ENCODE data around the gene TRIM74. TPM values are rescaled to one million over a fixed set of nuclear protein-coding genes. Genes with fewer than 3 reads are reported as not detected.
A peak's percentile ranks its signal among the peaks of the same experiment; 100 is the strongest.
"Not testable (repeated sequence)": the region's sequence is repeated elsewhere in the genome, so short reads cannot be mapped to it uniquely, and the experiment has no call there.

The TRIM74 gene
- total RNA-seq, 3 donors from 2014 or later (not counting 1 experiment from before 2014, with no cell fraction given): 0.73 to 5.3 (median 2.3) TPM

- peaks cover 32% of the 10 kb centered on the region for H3K4me1 ChIP-seq (ENCODE audit: control insufficient read depth, insufficient read depth, low read length)
- H3K27me3 ChIP-seq (ENCODE audit: control insufficient read depth, insufficient read depth, low read length); H3K36me3 Mint-ChIP-seq; H3K27me3 Mint-ChIP-seq (ENCODE audit: low read depth in 2 of 2); H3K27ac ChIP-seq (ENCODE audit: low read length); DNase-seq; intact Hi-C loops (cut with micrococcal nuclease); H3K9me3 Mint-ChIP-seq; H3K4me3 ChIP-seq (ENCODE audit: low read length); H3K9me3 ChIP-seq (ENCODE audit: control insufficient read depth, insufficient read depth, low read length): not testable (repeated sequence)
- H3K36me3 ChIP-seq (ENCODE audit: control insufficient read depth, insufficient read depth, low read length): peaks cover 10% of the 10 kb centered on the region
- peak in 1 of 3 donors; percentile 2 for ATAC-seq
- WGBS (ENCODE audit: insufficient coverage): 94% methylated on average over 24 of the region's 25 CpGs
- H3K4me1 Mint-ChIP-seq: peaks cover 23 to 37% of the 10 kb centered on the region in 2 donors
- peak overlapping the region; percentile 52 for H3K4me3 Mint-ChIP-seq
- peak overlapping the region in 1 of 2 donors; percentile 85 for H3K27ac Mint-ChIP-seq
These were observed 26.3 kb downstream of the TRIM74 start for GRCh38 chr7:72942956-72943355.

- H3K9me3 ChIP-seq (ENCODE audit: control insufficient read depth, insufficient read depth, low read length); H3K27ac ChIP-seq (ENCODE audit: low read length); intact Hi-C loops (cut with micrococcal nuclease); H3K4me3 ChIP-seq (ENCODE audit: low read length); H3K27me3 Mint-ChIP-seq (ENCODE audit: low read depth in 2 of 2); H3K36me3 Mint-ChIP-seq; H3K9me3 Mint-ChIP-seq; H3K27me3 ChIP-seq (ENCODE audit: control insufficient read depth, insufficient read depth, low read length): not testable (repeated sequence)
- H3K4me1 ChIP-seq (ENCODE audit: control insufficient read depth, insufficient read depth, low read length): peaks cover 32% of the 10 kb centered on the region
- H3K36me3 ChIP-seq (ENCODE audit: control insufficient read depth, insufficient read depth, low read length): peaks cover 10% of the 10 kb centered on the region
- Mint-ChIP-seq H3K4me3 (peak overlapping the region; percentile 77), H3K4me1 (peaks cover 29 to 45% of the 10 kb centered on the region in 2 donors), H3K27ac (peak overlapping the region; percentile 80 to 85)
- WGBS (ENCODE audit: insufficient coverage): 61% methylated on average over 2 of the region's 20 CpGs
- ATAC-seq (peak; percentile 66 to 75 (median 75)), DNase-seq (peak; percentile 39 to 52)
These were observed 27.1 kb downstream of the TRIM74 start for GRCh38 chr7:72942022-72942705.

- Histone ChIP-seq H3K36me3 (ENCODE audit: control insufficient read depth, insufficient read depth, low read length) (peaks cover 36% of the 10 kb centered on the region), H3K4me1 (ENCODE audit: control insufficient read depth, insufficient read depth, low read length) (peaks cover 15% of the 10 kb centered on the region)
- H3K4me3 Mint-ChIP-seq; ATAC-seq; H3K27me3 ChIP-seq (ENCODE audit: control insufficient read depth, insufficient read depth, low read length); DNase-seq; H3K27ac ChIP-seq (ENCODE audit: low read length); H3K9me3 Mint-ChIP-seq; H3K27me3 Mint-ChIP-seq (ENCODE audit: low read depth in 2 of 2); H3K4me3 ChIP-seq (ENCODE audit: low read length); H3K9me3 ChIP-seq (ENCODE audit: control insufficient read depth, insufficient read depth, low read length): not testable (repeated sequence)
- Mint-ChIP-seq H3K36me3 (peaks cover 21% of the 10 kb centered on the region), H3K4me1 (peaks cover 29 to 39% of the 10 kb centered on the region in 2 donors), H3K27ac (peak overlapping the region; percentile 26 to 81)
- 96% methylated on average over 5 of the region's 6 CpGs for WGBS (ENCODE audit: insufficient coverage)
- intact Hi-C loops (cut with micrococcal nuclease): loop anchor here (10.0 kb wide), 1 partner anchor 103 kb away; the partner anchor contains the start of gene TYW1B
These were observed 41.0 kb downstream of the TRIM74 start for GRCh38 chr7:72928216-72928615.

DNA sequence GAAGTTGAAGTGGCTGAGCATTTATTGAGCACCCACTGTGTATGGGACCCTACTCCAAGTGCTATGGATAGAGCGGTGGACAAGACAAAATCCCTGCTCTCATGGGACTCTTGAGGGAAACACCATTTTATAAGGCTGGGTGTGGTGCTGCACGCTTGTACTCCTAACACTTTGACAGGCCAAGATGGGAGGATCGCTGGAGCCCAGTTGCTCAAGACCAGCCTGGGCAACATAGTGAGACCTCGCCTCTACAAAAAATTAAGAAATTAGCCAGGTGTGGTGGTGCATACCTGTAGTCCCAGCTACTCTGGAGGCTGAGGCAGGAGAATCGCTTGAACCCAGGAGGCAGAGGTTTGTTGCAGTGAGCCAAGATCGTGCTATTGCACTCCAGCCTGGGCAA, 41.5 kb downstream of the TRIM74 start:
- Histone ChIP-seq H3K4me1 (ENCODE audit: control insufficient read depth, insufficient read depth, low read length) (peaks cover 15% of the 10 kb centered on the region), H3K36me3 (ENCODE audit: control insufficient read depth, insufficient read depth, low read length) (peaks cover 36% of the 10 kb centered on the region)
- not testable (repeated sequence) for H3K9me3 Mint-ChIP-seq; ATAC-seq; H3K27me3 ChIP-seq (ENCODE audit: control insufficient read depth, insufficient read depth, low read length); H3K4me3 Mint-ChIP-seq; H3K9me3 ChIP-seq (ENCODE audit: control insufficient read depth, insufficient read depth, low read length); H3K27ac ChIP-seq (ENCODE audit: low read length); H3K4me3 ChIP-seq (ENCODE audit: low read length); H3K27me3 Mint-ChIP-seq (ENCODE audit: low read depth in 2 of 2); DNase-seq
- intact Hi-C loops (cut with micrococcal nuclease): loop anchor here (10.0 kb wide), 1 partner anchor 103 kb away; the partner anchor contains the start of gene TYW1B
- Mint-ChIP-seq H3K27ac (peak overlapping the region in 1 of 2 donors; percentile 99), H3K4me1 (peaks cover 29 to 42% of the 10 kb centered on the region in 2 donors), H3K36me3 (peaks cover 21% of the 10 kb centered on the region)
- WGBS (ENCODE audit: insufficient coverage): 95% methylated on average over 6 of the region's 6 CpGs

GRCh38 chr7:72925546-72926120, 43.6 kb downstream of the TRIM74 start:
- Mint-ChIP-seq H3K27ac (peak overlapping the region; percentile 99), H3K27me3 (ENCODE audit: low read depth in 2 of 2) (no peaks in the 10 kb centered on the region), H3K4me1 (peaks cover 29 to 42% of the 10 kb centered on the region in 2 donors), H3K4me3 (peak overlapping the region; percentile 94), H3K36me3 (peaks cover 19% of the 10 kb centered on the region), H3K9me3 (no peaks in the 10 kb centered on the region)
- ATAC-seq (no peak), DNase-seq (no peak)
- peaks cover 15% of the 10 kb centered on the region for H3K4me1 ChIP-seq (ENCODE audit: control insufficient read depth, insufficient read depth, low read length)
- H3K4me3 ChIP-seq (ENCODE audit: low read length): peak overlapping the region; percentile 71
- intact Hi-C loops (cut with micrococcal nuclease): loop anchor here (10.0 kb wide), 1 partner anchor 101 kb away; the partner anchor contains the start of gene TYW1B
- H3K27me3 ChIP-seq (ENCODE audit: control insufficient read depth, insufficient read depth, low read length): no peaks in the 10 kb centered on the region
- no peaks in the 10 kb centered on the region for H3K9me3 ChIP-seq (ENCODE audit: control insufficient read depth, insufficient read depth, low read length)
- TF ChIP-seq, protein P1, sequence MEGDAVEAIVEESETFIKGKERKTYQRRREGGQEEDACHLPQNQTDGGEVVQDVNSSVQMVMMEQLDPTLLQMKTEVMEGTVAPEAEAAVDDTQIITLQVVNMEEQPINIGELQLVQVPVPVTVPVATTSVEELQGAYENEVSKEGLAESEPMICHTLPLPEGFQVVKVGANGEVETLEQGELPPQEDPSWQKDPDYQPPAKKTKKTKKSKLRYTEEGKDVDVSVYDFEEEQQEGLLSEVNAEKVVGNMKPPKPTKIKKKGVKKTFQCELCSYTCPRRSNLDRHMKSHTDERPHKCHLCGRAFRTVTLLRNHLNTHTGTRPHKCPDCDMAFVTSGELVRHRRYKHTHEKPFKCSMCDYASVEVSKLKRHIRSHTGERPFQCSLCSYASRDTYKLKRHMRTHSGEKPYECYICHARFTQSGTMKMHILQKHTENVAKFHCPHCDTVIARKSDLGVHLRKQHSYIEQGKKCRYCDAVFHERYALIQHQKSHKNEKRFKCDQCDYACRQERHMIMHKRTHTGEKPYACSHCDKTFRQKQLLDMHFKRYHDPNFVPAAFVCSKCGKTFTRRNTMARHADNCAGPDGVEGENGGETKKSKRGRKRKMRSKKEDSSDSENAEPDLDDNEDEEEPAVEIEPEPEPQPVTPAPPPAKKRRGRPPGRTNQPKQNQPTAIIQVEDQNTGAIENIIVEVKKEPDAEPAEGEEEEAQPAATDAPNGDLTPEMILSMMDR (IDR thresholded peaks at IDR 0.05): no peak
- peak overlapping the region; percentile 89 for H3K27ac ChIP-seq (ENCODE audit: low read length)
- WGBS (ENCODE audit: insufficient coverage): 2% methylated on average over 33 of the region's 35 CpGs
- H3K36me3 ChIP-seq (ENCODE audit: control insufficient read depth, insufficient read depth, low read length): peaks cover 28% of the 10 kb centered on the region
